Stimulated activated CD4-positive, alpha-beta T cell treated with anti-CD3 and anti-CD28 coated beads, Interleukin-4, amount 100 ng/mL, for 24 hours (primary cell): ENCODE measurements around the gene CDH12.
"Not testable (repeated sequence)": the region's sequence is repeated elsewhere in the genome, so short reads cannot be mapped to it uniquely, and the experiment has no call there.

Experiments
- DNase-seq: peaks from one replicate; pipeline ENCODE4 v3.0.0-alpha.2; 2020

CDH12 gene

GRCh38 chr5:22644859-22645258 lies 208.3 kb downstream of the CDH12 start:
- no peak for DNase-seq

- DNase-seq: no peak
Observed at GRCh38 chr5:22643356-22643755, 209.8 kb downstream of the CDH12 start.

GRCh38 chr5:22631683-22632082 lies 221.5 kb downstream of the CDH12 start:
- no peak for DNase-seq

- DNase-seq: no peak
Observed at GRCh38 chr5:22627029-22627428, 226.1 kb downstream of the CDH12 start.

- DNase-seq: no peak
Observed at GRCh38 chr5:22625451-22625850, 227.7 kb downstream of the CDH12 start.

GRCh38 chr5:22621084-22621483 lies 232.1 kb downstream of the CDH12 start:
- no peak for DNase-seq

- no peak for DNase-seq
Observed at GRCh38 chr5:22615964-22616363, 237.2 kb downstream of the CDH12 start.

- no peak for DNase-seq
Observed at GRCh38 chr5:22614486-22615094, 238.6 kb downstream of the CDH12 start.

GRCh38 chr5:22612928-22613327 lies 240.2 kb downstream of the CDH12 start:
- no peak for DNase-seq

- DNase-seq: no peak
Observed at GRCh38 chr5:22611327-22611726, 241.8 kb downstream of the CDH12 start.

GRCh38 chr5:22607498-22607897 lies 245.6 kb downstream of the CDH12 start:
- DNase-seq: not testable (repeated sequence)

- DNase-seq: no peak
Observed at GRCh38 chr5:22605473-22605872, 247.7 kb downstream of the CDH12 start.

- DNase-seq: no peak
Observed at GRCh38 chr5:22604711-22605110, 248.4 kb downstream of the CDH12 start.

- no peak for DNase-seq
Observed at GRCh38 chr5:22598796-22599195, 254.3 kb downstream of the CDH12 start.

GRCh38 chr5:22596404-22596970 lies 256.7 kb downstream of the CDH12 start:
- DNase-seq: no peak

GRCh38 chr5:22594491-22594890 lies 258.7 kb downstream of the CDH12 start:
- no peak for DNase-seq

GRCh38 chr5:22593592-22593991 lies 259.6 kb downstream of the CDH12 start:
- no peak for DNase-seq

GRCh38 chr5:22591461-22591860 lies 261.7 kb downstream of the CDH12 start:
- no peak for DNase-seq

- no peak for DNase-seq
Observed at GRCh38 chr5:22590677-22591268, 262.4 kb downstream of the CDH12 start.

GRCh38 chr5:22577711-22578110 lies 275.4 kb downstream of the CDH12 start:
- DNase-seq: no peak

GRCh38 chr5:22577006-22577405 lies 276.1 kb downstream of the CDH12 start:
- DNase-seq: no peak

- no peak for DNase-seq
Observed at GRCh38 chr5:22572941-22573340, 280.2 kb downstream of the CDH12 start.

GRCh38 chr5:22567983-22568382 lies 285.2 kb downstream of the CDH12 start:
- DNase-seq: no peak

- DNase-seq: no peak
Observed at GRCh38 chr5:22560147-22560546, 293.0 kb downstream of the CDH12 start.

GRCh38 chr5:22557251-22557650 lies 295.9 kb downstream of the CDH12 start:
- DNase-seq: no peak
